Body of pancreas (tissue), 4 donors: ENCODE measurements around the gene CPLANE2.

Source experiments
- CTCF ChIP-seq, 7 experiments: fragments of 450-650 bp in 4 of 7; fragments of 200-600 bp in 3 of 7; sonication (generic) in 3 of 7; IDR thresholded peaks; one replicate each; pipeline ENCODE4 v1.5.1; 2016 to 2019; ENCODE audit warnings: antibody characterized with exemption in 7 of 7
- POLR2A ChIP-seq, 3 donors: fragments of 450-650 bp; IDR thresholded peaks; one replicate each; pipeline ENCODE4 v1.6.1; 2016; ENCODE audit warnings: antibody characterized with exemption in 3 of 3, mild to moderate bottlenecking in 2 of 3

- TF ChIP-seq CTCF (IDR thresholded peaks at IDR 0.05), result no peak
- TF ChIP-seq POLR2A (IDR thresholded peaks at IDR 0.05), result no peak
Observed at GRCh38 chr1:16196874-16197273, 40.1 kb downstream of the CPLANE2 start.
